Neural cell (in vitro differentiated cells): ENCODE measurements around the gene TXNL4A. TPM values are rescaled to one million over a fixed set of nuclear protein-coding genes. Genes with fewer than 3 reads are reported as not detected.
"Not testable (repeated sequence)": the region's sequence is repeated elsewhere in the genome, so short reads cannot be mapped to it uniquely, and the experiment has no call there.

Source experiments
- H2AFZ ChIP-seq: fragments of 200-600, 300-800 bp; sonication (generic), shearing (Covaris generic); 2 replicates; pipeline ENCODE4 v1.6.0; 2014; ENCODE audit warnings: low read depth, mild to moderate bottlenecking, antibody characterized with exemption, low read length, moderate library complexity
- H3F3A ChIP-seq: fragments of 200-600 bp; shearing (Covaris generic); 2 replicates; pipeline ENCODE4 v1.6.1; 2016; ENCODE audit warnings: mild to moderate bottlenecking, moderate library complexity, mixed read lengths, antibody characterized with exemption, low read length; ENCODE audit not compliant: insufficient read depth, poor library complexity, severe bottlenecking
- H3K27ac ChIP-seq: fragments of 200-600, 300-800 bp; sonication (generic), shearing (Covaris generic); 2 replicates; pipeline ENCODE4 v1.5.1; 2014; ENCODE audit warnings: mild to moderate bottlenecking, low read length, moderate library complexity
- H3K27me3 ChIP-seq: fragments of 300-800, 200-600 bp; sonication (generic), shearing (Covaris generic); 2 replicates; pipeline ENCODE4 v1.6.0; 2014; ENCODE audit warnings: mild to moderate bottlenecking, low read depth, low read length, moderate library complexity; ENCODE audit not compliant: insufficient read depth
- H3K36me3 ChIP-seq: fragments of 300-800, 200-600 bp; sonication (generic), shearing (Covaris generic); 2 replicates; pipeline ENCODE4 v1.5.1; 2014; ENCODE audit warnings: mild to moderate bottlenecking, antibody characterized with exemption, low read length, moderate library complexity; ENCODE audit not compliant: insufficient read depth
- H3K4me2 ChIP-seq: fragments of 300-800, 200-600 bp; sonication (generic), shearing (Covaris generic); 2 replicates; pipeline ENCODE4 v1.6.0; 2014; ENCODE audit warnings: mild to moderate bottlenecking, low read length
- H3K4me3 ChIP-seq: fragments of 300-800, 200-600 bp; sonication (generic), shearing (Covaris generic); 2 replicates; pipeline ENCODE4 v1.5.1; 2014; ENCODE audit warnings: mild to moderate bottlenecking, low read length, moderate library complexity
- H3K79me2 ChIP-seq: fragments of 200-600 bp; shearing (Covaris generic); replicated peaks from 2 replicates; pipeline ENCODE4 v1.6.0; 2014; ENCODE audit warnings: mild to moderate bottlenecking, low read length, moderate library complexity; ENCODE audit not compliant: insufficient read depth
- H3K9ac ChIP-seq: fragments of 300-800, 200-600 bp; sonication (generic), shearing (Covaris generic); 2 replicates; pipeline ENCODE4 v1.6.1; 2016; ENCODE audit warnings: mild to moderate bottlenecking, low read length, mixed read lengths
- H3K9me2 ChIP-seq: fragments of 200-600 bp; shearing (Covaris generic); 2 replicates; pipeline ENCODE4 v1.6.1; 2016; ENCODE audit warnings: mild to moderate bottlenecking, low read length, mixed read lengths; ENCODE audit not compliant: insufficient read depth
- H3K9me3 ChIP-seq: fragments of 200-600, 300-800 bp; sonication (generic), shearing (Covaris generic); 2 replicates; pipeline ENCODE4 v1.6.1; 2016; ENCODE audit warnings: mild to moderate bottlenecking, mixed run types, low read length, moderate library complexity, mixed read lengths
- H4K20me1 ChIP-seq: fragments of 200-600 bp; shearing (Covaris generic); 2 replicates; pipeline ENCODE4 v1.6.1; 2016; ENCODE audit warnings: mild to moderate bottlenecking, mixed run types; ENCODE audit not compliant: insufficient read depth
- EP300 ChIP-seq: fragments of 450-650 bp; conservative IDR thresholded peaks from 2 replicates; pipeline ENCODE4 v1.6.1; 2014; ENCODE audit warnings: antibody characterized with exemption, mild to moderate bottlenecking, moderate library complexity; ENCODE audit not compliant: poor library complexity, severe bottlenecking
- EZH2 ChIP-seq: fragments of 200-600, 300-800 bp; shearing (Covaris generic), sonication (generic); IDR thresholded peaks from 2 replicates; pipeline ENCODE4 v1.6.1; 2014; ENCODE audit warnings: antibody characterized with exemption, low read length, borderline replicate concordance, mild to moderate bottlenecking; ENCODE audit not compliant: insufficient read depth, poor library complexity, severe bottlenecking
- MXI1 ChIP-seq: fragments of 450-650 bp; conservative IDR thresholded peaks from 2 replicates; pipeline ENCODE4 v1.6.1; 2014; ENCODE audit warnings: antibody characterized with exemption, mild to moderate bottlenecking; ENCODE audit not compliant: poor library complexity, severe bottlenecking
- POLR2AphosphoS5 ChIP-seq: IDR thresholded peaks from 2 replicates; pipeline ENCODE4 v1.6.1; 2012
- RAD21 ChIP-seq: fragments of 450-650 bp; conservative IDR thresholded peaks from 2 replicates; pipeline ENCODE4 v1.6.1; 2014; ENCODE audit warnings: antibody characterized with exemption, mild to moderate bottlenecking, moderate library complexity
- REST ChIP-seq: IDR thresholded peaks from 2 replicates; pipeline ENCODE4 v1.6.1; 2012; ENCODE audit warnings: borderline replicate concordance
- SMC3 ChIP-seq: fragments of 450-650 bp; conservative IDR thresholded peaks from 2 replicates; pipeline ENCODE4 v1.6.1; 2014; ENCODE audit warnings: antibody characterized with exemption, mild to moderate bottlenecking, moderate library complexity; ENCODE audit not compliant: poor library complexity
- TAF1 ChIP-seq: IDR thresholded peaks from 2 replicates; pipeline ENCODE4 v1.6.1; 2012; ENCODE audit warnings: low read depth
- polyA plus RNA-seq: library from polyadenylated mRNA; depleted of rRNA; stranded (reverse); fragments of >200 nt; gene quantifications from 2 replicates; pipeline ENCODE4 v1.2.3, GENCODE V29; 2014
- TF ChIP-seq, protein P1 (sequence below): fragments of 450-650 bp; IDR thresholded peaks from 2 replicates; pipeline ENCODE4 v1.5.1; 2014; ENCODE audit warnings: antibody characterized with exemption, mild to moderate bottlenecking, moderate library complexity; ENCODE audit not compliant: poor library complexity, severe bottlenecking

Gene TXNL4A
- polyA plus RNA-seq, 1 donor from 2014 or later: 163 TPM

GRCh38 chr18:80012714-80013113 lies 24.4 kb upstream of the TXNL4A start:
- Histone ChIP-seq H3K4me3 (no peak overlapping the region), H3K9me2 (no peaks in the 10 kb centered on the region), H3K27me3 (no peaks in the 10 kb centered on the region), H4K20me1 (no peaks in the 10 kb centered on the region), H3K4me2 (no peak overlapping the region), H3F3A (no peaks in the 10 kb centered on the region), H3K36me3 (no peaks in the 10 kb centered on the region), H3K9me3 (peaks cover 9% of the 10 kb centered on the region), H2AFZ (no peak overlapping the region), H3K27ac (no peak overlapping the region), H3K9ac (no peak overlapping the region), H3K79me2 (no peaks in the 10 kb centered on the region)
- TF ChIP-seq, protein P1, sequence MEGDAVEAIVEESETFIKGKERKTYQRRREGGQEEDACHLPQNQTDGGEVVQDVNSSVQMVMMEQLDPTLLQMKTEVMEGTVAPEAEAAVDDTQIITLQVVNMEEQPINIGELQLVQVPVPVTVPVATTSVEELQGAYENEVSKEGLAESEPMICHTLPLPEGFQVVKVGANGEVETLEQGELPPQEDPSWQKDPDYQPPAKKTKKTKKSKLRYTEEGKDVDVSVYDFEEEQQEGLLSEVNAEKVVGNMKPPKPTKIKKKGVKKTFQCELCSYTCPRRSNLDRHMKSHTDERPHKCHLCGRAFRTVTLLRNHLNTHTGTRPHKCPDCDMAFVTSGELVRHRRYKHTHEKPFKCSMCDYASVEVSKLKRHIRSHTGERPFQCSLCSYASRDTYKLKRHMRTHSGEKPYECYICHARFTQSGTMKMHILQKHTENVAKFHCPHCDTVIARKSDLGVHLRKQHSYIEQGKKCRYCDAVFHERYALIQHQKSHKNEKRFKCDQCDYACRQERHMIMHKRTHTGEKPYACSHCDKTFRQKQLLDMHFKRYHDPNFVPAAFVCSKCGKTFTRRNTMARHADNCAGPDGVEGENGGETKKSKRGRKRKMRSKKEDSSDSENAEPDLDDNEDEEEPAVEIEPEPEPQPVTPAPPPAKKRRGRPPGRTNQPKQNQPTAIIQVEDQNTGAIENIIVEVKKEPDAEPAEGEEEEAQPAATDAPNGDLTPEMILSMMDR: no peak
- TF ChIP-seq SMC3 (no peak), EZH2 (no peak), REST (no peak), RAD21 (no peak), EP300 (no peak), POLR2AphosphoS5 (no peak), MXI1 (no peak), TAF1 (no peak)

GRCh38 chr18:80011496-80012137 lies 23.3 kb upstream of the TXNL4A start:
- H3K9me3 ChIP-seq: not testable (repeated sequence)

DNA sequence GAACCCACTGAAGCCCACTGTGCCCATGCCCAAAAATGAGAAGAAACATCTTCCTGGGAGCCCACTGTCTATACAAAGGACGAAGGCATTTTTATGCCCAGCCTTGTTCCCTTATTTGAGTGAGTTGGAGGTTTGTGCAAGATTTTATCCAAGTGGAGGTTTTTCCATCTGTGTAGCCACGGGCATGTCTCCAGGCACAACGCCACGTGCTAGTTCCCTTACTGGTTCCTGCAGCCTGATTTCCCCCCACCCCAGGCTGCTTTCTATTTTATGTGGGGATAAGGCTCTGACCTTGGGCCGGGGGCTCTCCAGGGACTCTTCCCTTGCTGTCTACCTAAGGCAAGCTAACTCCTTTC lies 22.2 kb upstream of the TXNL4A start:
- Histone ChIP-seq H3K27me3 (no peaks in the 10 kb centered on the region), H3K9ac (no peak overlapping the region), H3K36me3 (no peaks in the 10 kb centered on the region), H4K20me1 (no peaks in the 10 kb centered on the region), H3K4me2 (no peak overlapping the region), H3K27ac (no peak overlapping the region), H3K9me3 (peaks cover 9% of the 10 kb centered on the region), H3K9me2 (no peaks in the 10 kb centered on the region), H3F3A (no peaks in the 10 kb centered on the region), H3K4me3 (no peak overlapping the region), H3K79me2 (no peaks in the 10 kb centered on the region), H2AFZ (no peak overlapping the region)
- TF ChIP-seq POLR2AphosphoS5 (no peak), TAF1 (no peak), EP300 (no peak), RAD21 (no peak), SMC3 (no peak), REST (no peak), MXI1 (no peak), EZH2 (no peak)
- TF ChIP-seq, protein P1: no peak

More at GRCh38 chr18:80011496-80012137, 23.3 kb upstream of the TXNL4A start:
- H3K79me2 ChIP-seq, H2AFZ ChIP-seq, H3K4me2 ChIP-seq, H3K27ac ChIP-seq, H3K36me3 ChIP-seq, H3K9ac ChIP-seq, H3K9me2 ChIP-seq, H3F3A ChIP-seq, H4K20me1 ChIP-seq, H3K27me3 ChIP-seq, H3K4me3 ChIP-seq: not testable (repeated sequence)
